ENCODE results near the gene ZNF880.
"Not testable (repeated sequence)": the region's sequence is repeated elsewhere in the genome, so short reads cannot be mapped to it uniquely, and the experiment has no call there.

Gene ZNF880

DNA sequence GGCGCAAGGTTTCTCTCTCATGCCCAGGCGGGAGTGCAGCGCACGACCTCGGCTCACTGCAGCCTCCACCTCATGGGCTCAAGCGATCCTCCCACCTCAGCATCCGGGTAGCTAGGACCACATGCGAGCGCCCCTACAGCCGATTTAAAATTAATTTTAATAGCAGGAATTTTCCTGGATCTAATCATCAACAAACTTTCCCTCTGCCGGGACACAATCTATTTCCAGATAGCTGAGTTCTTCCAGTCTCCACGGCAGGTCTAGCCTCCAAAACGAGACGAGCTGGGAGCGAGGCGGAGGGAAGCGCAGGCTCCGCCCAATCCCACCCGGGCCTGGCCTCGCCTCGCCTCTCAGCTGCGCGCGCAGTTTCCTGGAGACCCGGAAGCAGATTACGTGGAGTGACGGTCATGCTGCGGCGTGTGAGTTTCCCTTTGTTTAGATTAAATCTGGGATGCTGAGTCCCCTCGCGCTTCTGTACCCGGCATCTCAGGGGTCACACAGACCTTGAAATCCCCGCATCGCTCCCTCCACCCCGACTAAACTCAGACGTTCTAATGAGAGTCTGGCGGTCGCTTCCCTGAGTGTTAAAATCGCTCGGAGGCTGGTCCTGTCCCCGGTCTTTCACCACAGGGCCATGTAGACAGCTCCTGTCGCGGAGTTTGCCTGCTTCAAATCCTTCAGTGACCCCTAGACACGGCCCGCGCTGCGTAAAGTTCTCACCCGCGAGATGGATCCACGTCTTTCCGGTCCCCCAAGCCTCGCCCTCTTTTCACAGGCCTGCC is at the start of gene ZNF880:
ZNF880 (plus strand) TSS at position 365 of the 782 bp plus-strand sequence; CDS start at position 408, 43 bp downstream.
- no peak for DNase-seq

DNA sequence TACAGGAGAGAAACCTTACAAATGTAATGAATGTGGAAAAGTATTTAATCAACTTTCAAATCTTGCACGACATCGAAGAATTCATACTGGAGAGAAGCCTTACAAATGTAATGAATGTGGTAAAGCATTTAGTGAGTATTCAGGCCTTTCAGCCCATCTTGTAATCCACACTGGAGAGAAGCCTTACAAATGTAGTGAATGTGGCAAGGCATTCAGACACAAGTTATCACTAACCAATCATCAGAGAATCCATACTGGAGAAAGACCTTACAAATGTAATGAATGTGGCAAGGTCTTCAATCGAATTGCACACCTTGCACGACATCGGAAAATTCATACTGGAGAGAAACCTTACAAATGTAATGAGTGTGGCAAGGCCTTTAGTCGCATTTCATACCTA is 47.3 kb upstream of the ZNF880 start:
- no peak for DNase-seq

DNA sequence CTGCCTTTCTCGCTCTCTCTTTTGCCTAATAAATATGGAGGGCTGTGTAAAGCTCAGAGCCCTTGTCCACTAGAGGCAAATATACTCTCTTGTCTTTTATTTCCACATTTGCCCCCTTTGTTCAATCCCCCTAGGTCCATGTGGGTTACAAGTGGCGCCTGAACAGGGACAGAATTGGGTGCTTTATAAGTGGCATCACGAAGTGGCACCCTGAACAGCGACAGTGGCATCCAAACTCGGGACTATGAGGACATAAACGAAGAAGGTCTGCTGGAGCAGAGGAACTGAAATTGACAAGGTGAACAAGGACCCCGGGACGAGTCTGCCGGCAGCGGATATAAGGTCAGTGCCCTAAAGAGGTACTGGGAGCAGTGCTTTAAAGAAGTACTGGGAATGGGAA is 38.0 kb upstream of the ZNF880 start:
- DNase-seq: no peak

DNA sequence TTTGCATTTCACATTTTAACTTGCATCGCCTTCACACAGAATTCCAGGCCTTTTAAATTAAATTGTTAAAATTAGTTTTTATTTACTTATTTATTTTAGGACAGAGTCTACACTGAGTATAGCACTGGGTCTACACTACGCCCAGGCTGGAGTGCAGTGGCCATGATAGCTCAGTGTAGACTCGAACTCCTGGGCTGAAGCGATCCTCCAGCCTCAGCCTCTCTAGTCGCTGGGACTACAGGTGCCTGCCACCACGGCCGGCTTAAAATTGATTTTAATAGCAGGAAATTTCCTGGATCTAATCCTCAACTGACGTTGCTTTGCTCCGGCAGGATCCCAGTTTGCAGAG is 34.0 kb upstream of the ZNF880 start:
- DNase-seq: no peak

DNA sequence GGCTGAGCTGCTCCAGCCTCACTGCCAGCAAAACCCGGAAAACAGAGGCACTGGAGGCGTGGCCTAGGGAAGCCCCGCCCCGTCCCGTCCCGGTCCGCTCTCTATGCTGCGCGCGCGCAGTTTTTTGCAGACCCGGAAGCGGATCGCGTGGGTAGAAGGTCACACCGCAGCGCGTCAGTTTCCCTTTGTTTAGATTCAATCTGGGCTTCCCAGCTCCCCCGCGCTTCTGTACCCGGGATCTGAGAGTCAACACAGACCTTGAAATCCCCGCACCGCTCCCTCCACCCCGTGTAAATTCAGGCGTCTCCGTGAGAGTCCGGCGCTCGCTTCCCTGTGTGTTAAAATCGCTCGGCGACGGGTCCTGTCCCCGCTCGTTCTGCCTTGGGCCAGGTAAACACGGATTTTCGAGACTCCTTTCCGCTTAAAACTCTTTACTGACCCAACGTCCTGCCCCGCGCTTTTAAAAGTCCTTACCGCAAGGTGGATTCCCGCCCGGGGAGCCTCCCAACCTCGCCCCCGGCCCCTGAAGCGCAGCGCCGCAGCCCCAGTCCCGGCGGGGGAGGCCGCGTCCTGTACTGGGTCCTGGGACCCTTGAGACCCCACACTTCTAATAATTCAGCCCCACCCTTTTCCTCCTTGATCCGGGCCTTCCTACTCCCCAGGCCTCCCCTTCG is 33.5 kb upstream of the ZNF880 start, which contains the start of gene ZNF610:
ZNF610 (plus strand) TSS at position 127 of the 674 bp plus-strand sequence. CDS start 12,930 bp downstream, outside the sequence.
- DNase-seq: peak; percentile 86

DNA sequence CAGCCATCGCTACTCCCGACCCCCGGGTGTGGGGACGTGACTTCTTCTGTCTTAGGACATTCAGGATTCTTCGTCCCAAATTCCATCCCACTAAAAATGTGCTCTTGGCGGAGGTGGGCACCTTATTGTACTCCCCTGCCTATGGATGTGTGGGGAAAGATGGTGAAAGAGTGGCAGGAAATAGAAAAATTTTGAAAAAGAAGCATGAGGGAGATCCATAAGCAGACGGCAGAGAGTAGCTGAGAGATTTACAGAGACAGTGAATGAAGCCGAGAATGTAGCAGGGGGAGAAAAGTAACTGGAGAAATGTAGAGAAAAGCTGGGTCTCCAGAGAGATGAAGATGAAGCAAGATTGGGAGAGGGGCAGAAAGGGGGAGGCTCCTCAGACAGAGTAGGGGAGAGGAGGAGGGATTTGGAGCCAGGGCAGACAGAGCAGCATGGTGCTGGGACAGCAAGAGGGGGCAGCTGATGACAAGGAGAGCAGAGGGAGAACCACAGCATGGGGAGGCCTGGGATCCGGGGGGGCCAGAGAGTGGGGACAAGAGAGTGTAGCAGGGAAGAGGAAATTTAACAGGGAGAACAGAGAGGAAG is 32.8 kb upstream of the ZNF880 start:
- no peak for DNase-seq

DNA sequence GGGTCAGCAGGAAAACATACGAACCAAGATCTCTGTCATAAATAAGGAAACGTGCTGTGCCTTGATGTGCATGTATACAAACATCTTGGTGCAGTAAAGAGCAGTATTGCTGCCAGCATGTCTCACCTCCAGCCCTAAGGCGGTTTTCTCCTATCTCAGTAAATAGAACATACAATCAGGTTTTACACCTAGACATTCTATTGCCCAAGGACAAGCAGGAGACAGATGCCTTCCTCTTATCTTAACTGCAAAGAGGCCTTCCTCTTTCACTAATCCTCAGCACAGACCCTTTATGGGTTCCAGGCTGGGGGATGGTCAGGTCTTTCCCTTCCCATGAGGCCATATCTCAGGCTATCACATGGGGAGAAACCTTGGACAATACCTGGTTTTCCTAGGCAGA is 30.7 kb upstream of the ZNF880 start:
- not testable (repeated sequence) for DNase-seq

DNA sequence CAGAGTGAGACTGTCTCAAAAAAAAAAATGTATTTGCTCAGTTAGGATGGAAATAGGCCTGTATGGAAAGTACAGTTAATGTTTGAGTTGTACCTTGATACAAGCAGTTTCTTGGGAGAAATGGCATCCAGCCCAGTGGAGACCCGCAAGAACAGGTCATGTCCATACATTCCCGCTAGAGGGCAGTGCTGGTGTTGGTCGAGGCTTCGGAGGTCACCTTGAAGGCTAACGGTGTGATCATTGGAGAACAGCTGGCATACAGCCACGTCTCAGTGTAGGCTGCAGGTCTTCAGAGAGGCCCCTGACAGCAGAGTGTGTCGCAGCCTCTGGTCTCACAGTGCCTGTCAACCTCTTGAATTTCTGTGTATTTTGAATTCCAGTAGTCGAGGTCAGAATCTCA is 26.2 kb upstream of the ZNF880 start:
- peak; percentile 24 for DNase-seq

DNA sequence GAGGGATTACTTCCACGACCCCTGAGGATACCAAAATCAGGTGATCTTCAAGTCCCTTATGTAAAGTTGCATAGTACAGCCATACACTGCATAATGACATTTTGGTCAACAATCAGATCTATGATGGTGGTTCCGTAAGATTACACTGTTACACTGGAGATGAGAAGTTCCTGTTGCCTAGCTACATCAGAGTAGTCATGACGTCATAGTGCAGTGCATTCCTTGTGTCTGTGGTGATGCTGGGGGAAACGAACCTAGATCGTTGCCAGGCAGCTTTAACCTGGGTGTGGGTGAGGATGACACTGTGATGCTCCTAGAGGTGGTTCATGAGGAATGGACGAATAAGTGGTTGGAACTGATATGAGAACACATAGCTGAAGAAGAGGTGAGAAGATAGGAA is 24.6 kb upstream of the ZNF880 start:
- DNase-seq: no peak

DNA sequence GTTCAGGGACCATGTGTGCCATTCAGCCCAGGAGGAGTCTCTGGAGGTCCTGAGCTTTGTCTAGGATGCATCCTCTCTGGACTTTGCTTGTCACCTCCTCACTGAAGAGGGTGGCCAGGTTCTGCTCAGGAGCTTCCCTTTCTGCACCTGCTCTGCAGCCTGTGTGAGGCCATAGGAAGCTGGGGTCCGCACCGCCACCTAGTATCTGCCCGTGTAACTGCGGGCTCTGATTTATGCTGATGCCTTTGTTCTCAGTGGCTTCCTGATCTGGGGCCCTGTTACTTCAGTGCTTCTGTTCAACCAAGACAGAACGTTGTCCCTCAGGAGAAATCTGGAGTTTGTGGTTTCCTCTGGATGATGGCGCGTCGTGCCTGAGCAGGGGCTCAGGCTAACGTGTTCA is 18.2 kb upstream of the ZNF880 start:
- no peak for DNase-seq

DNA sequence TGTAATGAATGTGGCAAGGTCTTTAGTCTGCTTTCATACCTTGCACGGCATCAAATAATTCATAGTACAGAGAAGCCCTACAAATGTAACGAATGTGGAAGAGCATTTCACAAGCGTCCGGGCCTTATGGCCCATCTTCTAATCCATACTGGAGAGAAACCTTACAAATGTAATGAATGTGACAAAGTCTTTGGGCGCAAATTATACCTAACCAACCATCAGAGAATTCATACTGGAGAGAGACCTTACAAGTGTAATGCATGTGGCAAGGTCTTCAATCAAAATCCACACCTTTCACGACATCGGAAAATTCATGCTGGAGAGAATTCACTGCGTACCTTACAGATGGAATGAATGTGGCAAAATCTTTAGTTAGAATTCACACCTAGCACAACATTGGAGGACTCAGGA is 3.3 kb upstream of the ZNF880 start:
- no peak for DNase-seq

DNA sequence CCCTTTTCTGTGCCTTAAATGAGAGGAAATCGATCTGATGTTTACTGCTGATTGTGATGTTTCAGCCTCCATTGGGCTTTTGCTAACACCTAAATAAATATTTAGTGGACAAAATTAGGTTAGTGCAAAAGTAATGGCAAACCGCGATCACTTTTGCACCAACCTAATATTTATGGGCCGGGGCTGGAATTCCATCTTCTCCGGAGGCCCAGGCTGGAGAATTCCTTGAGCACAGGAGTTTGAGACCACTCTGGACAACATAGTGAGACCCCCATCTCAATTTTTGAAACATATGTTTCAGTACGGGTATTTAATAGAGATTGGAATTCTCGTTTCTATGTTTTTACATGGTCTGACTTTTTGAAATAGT is 603 bp downstream of the ZNF880 start:
- DNase-seq: no peak

DNA sequence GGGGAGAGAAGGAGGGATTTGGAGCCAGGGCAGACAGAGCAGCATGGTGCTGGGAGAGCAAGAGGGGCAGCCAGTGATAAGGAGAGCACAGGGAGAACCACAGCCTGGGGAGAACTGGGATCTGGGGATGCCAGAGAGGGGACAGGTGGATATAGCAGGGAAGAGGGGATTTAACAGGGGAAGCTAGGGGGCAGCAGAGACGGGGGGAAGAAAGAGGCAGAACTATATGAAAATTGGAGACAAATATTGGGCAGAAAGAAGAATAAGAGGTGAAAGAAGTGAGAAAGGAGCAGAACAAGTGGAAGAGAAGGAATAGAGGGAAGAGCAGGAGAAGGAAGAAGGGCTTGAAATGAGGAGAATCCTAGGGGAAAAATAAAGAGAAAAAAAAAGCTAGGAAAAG is 21.4 kb downstream of the ZNF880 start:
- no peak for DNase-seq

DNA sequence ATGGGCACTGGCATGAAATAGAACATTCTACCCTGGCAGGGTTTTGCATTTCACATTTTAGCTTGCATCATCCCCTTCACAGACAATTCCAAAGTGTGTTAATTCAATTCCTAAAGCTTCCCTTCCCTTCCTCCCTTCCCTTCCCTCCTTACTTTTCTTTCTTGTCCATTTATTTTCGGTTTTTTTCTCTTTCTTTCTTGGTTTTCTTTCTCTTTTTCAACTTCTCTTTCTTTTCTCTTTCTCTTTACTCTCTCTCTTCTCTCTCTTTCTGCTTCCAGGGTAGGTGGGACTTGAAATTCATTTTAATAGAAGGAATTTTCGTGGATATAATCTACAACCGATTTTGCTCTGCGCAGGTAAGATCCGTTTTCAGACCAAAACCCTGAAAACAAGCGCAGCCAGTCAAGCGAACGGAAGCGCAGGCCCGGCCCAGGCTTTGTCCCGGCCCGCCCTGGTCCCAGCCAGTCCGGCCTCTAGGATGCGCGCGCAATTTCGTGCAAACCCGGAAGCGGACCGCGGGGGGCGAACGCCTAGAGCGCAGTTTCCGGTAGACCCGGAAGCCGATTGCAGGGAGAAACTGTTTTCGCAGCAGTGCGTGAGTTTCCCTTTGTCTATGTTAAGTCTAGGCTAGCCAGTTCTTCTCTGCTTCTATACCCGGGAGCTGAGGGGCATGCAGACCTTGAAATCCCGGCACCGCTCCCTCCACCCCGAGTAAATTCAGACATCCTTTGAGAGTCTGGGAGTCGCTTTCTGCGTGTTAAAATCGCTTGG is 27.8 kb downstream of the ZNF880 start, which contains the start of gene ZNF528:
ZNF528 (plus strand) TSS at position 540 of the 771 bp plus-strand sequence. CDS start 4,165 bp downstream, outside the sequence.
- DNase-seq: peak; percentile 92

DNA sequence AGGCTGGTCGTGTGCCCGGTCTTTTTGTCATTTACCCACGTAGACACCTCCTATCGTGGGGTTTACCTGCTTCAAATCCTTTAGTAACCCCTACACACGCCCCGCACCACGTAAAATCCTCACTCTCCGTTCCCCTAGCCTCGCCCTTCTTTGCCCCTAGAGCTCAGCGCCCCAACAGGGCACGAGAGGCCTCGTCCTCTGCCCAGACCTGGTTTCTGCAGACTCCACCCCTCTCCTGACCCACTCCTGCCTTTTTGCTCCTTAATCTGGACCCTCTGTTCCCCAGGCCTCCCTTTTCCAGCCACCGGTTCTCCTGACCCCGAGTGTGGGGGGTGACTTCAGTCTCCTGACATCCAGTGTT is 28.3 kb downstream of the ZNF880 start:
- no peak for DNase-seq

DNA sequence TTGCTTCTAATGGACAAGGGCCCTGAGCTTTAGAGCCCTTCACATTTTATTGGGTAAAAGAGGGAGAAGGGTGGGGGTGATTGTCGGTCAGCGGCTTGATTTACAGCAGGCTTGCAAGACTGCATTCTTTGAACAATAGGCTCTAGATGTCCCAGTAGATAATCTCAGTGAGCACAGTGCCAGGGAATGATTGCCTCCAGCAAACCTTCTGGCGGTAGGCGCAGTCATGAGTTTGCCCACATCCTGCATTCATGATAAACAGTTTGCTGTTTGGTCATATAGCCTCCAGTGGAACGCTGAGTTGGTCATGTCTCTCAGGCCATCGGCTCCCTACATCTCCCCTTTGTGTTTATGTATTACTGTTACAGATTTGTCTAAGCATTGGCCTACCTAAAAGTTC is 40.6 kb downstream of the ZNF880 start:
- DNase-seq: no peak

DNA sequence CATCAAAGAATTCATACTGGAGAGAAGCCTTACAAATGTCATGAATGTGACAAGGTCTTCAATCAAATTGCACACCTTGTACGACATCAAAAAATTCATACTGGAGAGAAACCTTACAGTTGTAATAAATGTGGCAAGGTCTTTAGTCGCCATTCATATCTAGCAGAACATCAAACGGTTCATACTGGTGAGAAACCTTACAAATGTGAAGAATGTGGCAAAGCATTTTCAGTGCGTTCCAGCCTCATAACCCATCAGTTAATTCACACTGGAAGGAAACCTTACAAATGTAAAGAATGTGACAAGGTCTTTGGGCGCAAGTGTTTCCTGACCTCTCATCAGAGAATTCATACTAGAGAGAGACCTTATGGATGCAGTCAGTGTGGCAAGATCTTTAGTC is 46.0 kb downstream of the ZNF880 start:
- no peak for DNase-seq

DNA sequence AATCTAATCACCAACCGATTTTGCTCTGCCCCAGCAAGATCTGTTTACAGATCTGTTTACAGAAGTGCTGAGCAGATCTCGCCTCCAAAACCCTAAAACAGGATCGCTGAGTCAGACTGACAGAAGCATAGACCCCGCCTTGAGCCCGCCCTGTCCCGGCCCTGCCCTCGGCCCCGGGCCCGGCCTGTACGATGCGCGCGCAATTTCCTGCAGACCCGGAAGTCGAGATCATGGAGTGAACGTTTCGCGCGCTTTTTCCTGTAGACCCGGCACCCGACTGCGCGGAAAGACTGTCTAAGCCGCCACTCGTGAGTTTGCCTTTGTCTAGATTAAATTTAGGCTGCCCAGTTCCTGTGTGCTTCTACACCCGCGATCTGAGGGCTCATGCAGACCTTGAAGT is 59.2 kb downstream of the ZNF880 start, which contains the start of gene ZNF534:
ZNF534 (plus strand) TSS at position 212 of the 400 bp plus-strand sequence. CDS start 2,327 bp downstream, outside the sequence.
- DNase-seq: no peak

Measured in NCI-H1048 (cell line).